Retinal pigment epithelial cell (primary cell): Measurements from ENCODE around the gene IL22RA1.
A peak's percentile ranks its signal among the peaks of the same experiment; 100 is the strongest.

Experiments
- DNase-seq: peaks from one replicate; pipeline ENCODE4 v3.0.0-alpha.2; 2010; ENCODE audit warnings: low read depth
- H3K4me3 ChIP-seq: 2 replicates; pipeline ENCODE4 v1.5.1; 2011; ENCODE audit warnings: mild to moderate bottlenecking, low read length, control low read depth, moderate library complexity
- CTCF ChIP-seq: conservative IDR thresholded peaks from 2 replicates; pipeline ENCODE4 v1.5.1; 2011; ENCODE audit warnings: low read depth, low read length, control low read depth, inconsistent platforms

The IL22RA1 gene

GRCh38 chr1:24070821-24071393, 72.0 kb downstream of the IL22RA1 start:
- DNase-seq = peak; percentile 34
- TF ChIP-seq CTCF = peak; percentile 96
- H3K4me3 ChIP-seq = no peak overlapping the region

GRCh38 chr1:24069817-24070216, 73.1 kb downstream of the IL22RA1 start:
- DNase-seq = no peak
- H3K4me3 ChIP-seq = no peak overlapping the region
- no peak for TF ChIP-seq CTCF
